NCI-H748 (cell line): ENCODE data around the gene NOX5.
"Not testable (repeated sequence)": the region's sequence is repeated elsewhere in the genome, so short reads cannot be mapped to it uniquely, and the experiment has no call there.

Source experiments
- DNase-seq: peaks from one replicate; lab custom pipeline; 2025; ENCODE audit not compliant: unreplicated experiment; lab: John Stamatoyannopoulos, UW

The NOX5 gene

DNA sequence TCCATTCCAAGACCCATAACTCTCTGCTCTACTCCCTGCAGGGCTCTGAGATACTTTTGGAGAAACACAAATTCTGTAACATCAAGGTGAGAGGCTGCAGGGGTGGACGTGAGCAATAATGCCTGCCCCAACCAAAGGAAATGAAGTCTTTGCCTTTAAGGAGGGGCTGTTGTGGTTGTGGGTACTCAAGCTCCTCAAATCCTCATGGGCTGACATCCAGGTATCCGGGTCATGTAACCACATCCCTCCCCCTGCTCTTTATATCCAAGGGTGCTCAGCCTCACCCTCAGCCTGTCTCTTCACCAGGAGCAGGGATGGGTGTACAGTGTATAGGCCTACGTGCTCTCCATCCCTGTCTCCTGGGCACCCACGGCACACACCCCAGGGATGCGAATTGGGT, 32.3 kb downstream of the NOX5 start:
- no peak for DNase-seq

DNA sequence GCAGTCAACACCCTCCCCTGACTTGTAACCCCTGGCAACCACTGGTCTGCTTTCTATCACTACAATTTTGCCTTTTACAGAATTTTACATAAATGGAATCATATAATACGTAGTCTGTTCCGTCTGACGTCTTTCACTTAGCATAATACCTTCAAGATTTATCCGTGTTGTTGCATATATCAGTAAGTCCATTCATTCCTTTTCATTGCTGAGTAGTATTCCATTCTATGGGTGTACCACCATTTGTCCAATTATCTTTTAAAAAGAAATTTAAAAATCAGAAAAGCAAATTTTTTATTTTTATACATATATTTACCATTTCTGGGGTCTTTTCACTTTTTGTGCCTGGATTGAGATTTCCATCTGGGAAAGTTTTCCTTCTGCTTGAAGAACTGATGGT, 35.5 kb downstream of the NOX5 start:
- no peak for DNase-seq

GRCh38 chr15:69055251-69055650, 40.8 kb downstream of the NOX5 start:
- DNase-seq, result no peak

DNA sequence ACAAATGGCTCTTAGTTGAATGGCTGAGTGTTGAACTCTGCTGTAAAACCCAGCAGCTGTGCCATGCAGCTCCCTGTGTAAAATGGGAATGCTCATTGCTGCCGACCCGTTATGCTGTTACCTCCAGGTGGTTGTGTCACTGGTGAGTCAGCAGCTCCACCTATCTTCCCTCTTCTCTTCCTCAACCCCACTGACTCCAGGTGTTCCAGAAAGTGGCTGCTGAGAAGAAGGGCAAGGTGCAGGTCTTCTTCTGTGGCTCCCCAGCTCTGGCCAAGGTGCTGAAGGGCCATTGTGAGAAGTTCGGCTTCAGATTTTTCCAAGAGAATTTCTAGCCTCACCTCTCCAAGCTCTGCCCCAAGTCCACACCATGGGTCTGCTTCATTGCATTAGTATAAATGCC, 41.9 kb downstream of the NOX5 start:
- no peak for DNase-seq

DNA sequence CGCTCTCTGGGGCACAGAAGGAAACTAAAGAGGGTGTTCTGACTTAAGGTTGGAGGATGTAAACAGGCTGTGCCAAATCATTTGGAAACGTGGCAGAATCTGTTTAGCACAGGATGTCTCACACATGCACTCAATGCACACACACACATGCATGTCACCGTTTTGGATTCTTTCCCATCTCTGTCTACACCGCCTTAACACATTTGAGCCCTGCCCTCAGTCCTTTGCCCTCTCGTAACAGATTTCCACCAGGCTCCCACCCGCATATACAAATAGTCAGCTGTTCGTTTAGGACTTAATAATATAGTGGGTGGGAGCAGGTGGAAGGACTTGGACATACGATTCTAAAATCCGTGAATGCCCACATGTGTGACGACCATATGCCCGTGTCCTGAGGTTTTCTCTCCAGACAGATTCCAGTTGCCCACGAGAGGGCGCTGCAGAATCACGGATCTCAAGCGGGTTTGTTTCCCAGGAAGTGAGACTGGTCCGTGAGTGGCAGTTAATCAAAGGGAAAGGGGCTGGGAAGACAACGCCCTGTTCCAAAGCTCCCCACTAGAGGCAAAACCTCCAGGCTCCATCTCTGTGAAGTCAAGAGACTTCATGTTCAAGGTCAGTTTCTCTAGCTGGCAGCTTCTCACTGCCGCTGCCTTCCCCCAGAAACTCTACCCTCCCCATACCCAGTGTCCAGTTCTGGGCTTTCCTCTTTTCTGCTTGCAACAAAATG, 44.5 kb downstream of the NOX5 start:
- DNase-seq, result peak; percentile 88

DNA sequence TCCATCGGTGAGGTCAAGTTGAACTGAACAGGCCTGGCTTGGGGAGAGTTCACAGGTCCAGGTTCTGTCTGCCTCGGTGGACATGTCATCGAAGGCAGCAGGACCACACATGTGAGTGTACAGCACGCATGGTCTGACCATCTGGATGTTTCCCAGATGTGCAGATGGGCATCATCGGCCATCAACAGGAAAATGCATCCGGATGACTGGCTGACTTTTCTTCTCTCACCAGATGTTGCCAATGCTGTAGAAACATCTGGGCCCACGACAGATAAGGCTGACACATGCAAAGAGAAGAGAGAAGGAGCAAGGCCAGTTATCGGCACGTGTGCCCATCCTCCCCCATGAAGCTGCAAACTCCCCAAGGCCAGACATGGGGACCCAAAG, 45.1 kb downstream of the NOX5 start:
- no peak for DNase-seq

DNA sequence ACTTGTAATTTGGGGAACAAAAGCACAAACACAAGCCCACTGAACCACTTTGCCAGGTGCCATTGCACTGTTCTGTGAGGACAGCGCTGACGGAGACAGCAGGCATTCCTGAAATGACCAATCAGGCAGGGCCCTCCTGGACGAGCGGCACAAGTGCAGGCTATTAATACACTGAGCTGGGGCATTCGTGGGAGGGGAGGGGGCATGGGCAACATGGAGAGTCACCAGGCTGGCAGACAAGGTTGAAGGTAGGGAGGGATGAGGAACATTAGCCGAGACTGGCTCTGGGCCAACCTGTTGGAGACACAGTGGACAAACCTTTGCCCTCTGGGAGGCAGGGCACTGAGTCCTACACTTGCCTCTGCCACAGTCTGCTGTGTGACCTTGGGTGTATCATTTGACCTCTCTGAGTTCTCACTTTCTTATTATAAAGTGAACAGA, 45.6 kb downstream of the NOX5 start:
- peak; percentile 11 for DNase-seq

GRCh38 chr15:69060744-69061143, 46.2 kb downstream of the NOX5 start:
- DNase-seq, result no peak

DNA sequence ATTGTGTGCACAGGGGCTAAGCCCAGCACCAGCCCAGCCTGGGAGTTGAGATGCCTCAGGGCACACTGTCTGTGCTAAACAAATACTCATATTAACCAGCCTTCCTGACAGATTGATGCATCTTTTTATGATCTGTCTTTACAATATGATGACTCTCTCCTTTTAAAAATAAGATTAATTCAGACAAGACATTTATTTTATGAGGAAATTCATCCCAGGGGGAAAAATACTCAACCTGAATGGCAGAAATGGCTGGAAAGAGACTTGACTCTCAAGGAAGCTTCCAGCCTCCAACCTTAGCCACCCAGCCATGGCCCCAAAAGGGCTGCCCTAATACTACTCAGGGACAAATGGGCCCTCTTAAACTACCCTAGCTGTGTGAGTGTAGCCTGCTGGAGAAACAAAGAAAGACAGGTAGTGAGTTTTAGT, 46.9 kb downstream of the NOX5 start:
- DNase-seq, result no peak

DNA sequence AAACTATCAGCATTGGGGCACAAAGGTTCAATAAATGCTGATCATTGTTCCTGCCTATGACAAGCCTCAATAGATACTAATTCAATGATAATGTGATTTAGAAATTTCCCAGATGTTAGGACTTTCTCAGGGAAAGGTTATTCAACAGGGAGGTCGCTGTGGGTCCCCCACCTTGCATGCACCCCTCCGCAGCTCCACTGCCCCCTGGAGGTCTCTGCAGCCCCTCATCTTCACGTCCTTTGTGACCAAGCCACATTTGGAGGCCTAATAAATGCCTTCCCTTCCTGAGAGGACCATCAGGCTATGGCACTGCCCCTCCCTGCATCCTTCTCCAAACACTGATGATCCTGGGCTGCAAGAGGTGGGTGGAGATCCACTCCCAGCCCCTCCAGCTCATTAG, 50.2 kb downstream of the NOX5 start:
- no peak for DNase-seq

- DNase-seq, result no peak
These were observed 51.8 kb downstream of the NOX5 start for GRCh38 chr15:69066007-69066995.

- no peak for DNase-seq
These were observed 52.8 kb downstream of the NOX5 start for GRCh38 chr15:69067296-69067695.

- DNase-seq, result no peak
These were observed 53.7 kb downstream of the NOX5 start for GRCh38 chr15:69068157-69068556.

- not testable (repeated sequence) for DNase-seq
These were observed 54.8 kb downstream of the NOX5 start for GRCh38 chr15:69069290-69069689.

DNA sequence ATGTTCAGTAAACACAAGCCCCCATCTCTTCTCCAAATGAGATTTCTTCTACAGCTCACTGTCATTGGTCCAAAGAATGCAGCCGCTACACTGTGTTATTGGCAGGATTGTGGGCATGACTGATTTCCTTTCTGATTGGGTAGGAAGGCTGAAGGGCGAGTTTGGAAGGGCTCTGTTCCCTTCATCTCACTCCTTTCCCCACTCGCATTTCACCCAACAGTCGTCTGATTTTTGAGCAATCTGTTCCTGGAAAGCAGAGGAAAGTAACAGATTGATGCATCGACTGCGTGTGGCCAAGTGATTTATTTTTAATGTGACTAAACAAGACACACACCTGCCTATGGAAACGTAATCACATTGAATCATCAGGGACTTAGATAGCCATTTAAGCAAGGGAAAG, 55.5 kb downstream of the NOX5 start:
- no peak for DNase-seq

GRCh38 chr15:69070396-69070795, 55.9 kb downstream of the NOX5 start:
- no peak for DNase-seq

DNA sequence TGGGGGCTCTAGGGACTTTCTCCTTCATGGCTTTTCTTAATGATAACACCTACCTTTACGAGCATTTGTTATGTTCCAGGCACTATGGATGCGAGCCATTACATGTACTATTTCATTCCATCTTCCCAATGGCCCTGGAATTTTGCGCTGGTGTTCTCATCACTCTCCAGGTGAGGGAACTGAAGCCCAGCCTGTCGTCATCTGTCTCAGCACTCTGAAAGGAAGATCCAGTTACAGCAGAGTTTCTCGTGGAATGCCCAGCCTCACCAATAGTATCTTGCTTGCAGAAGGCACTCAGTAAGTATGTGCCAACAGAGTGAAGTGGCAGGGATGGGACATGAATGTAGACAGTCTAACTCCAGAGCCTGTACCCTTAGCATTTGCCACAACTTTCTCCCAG, 56.8 kb downstream of the NOX5 start:
- no peak for DNase-seq

- DNase-seq, result no peak
These were observed 58.4 kb downstream of the NOX5 start for GRCh38 chr15:69072906-69073305.

- DNase-seq, result peak; percentile 70
These were observed 59.7 kb downstream of the NOX5 start for GRCh38 chr15:69074001-69074842.

DNA sequence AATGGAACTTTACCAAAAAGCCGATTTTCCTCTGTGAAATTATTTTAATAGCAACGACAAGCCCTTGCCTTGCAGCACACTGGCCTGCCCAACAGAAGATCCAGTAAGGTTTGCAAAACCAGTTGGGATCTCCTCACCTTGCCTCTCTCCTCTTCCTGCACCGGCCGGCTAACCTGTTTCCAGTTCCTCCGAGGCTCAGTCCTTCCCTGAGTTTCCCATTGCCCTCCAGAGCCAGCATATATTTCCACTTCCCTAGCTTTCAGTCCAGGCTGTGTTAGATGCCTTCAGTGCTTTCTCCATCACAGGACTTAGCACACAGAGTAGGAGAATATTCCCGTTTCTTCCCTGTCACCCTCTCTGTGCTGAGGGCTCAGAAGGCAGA, 60.3 kb downstream of the NOX5 start:
- DNase-seq, result no peak

DNA sequence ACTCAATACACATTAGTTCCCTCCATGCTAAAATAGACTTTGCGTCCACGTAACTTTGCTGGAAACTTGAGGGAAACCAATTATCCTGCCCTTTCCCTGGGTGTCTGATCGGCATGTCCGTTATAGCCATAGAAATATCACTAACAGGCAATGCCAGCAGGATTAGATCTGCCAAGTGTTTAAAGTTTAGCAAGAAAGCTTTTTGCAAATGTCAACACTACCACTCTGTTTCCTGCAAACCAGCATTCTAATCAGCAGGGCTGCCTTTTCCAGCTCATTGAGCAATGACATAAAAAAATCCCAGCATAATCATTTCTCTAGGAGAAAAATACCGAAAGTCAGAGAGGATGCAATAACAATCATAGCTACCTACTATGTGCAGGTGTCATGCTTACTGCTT, 60.9 kb downstream of the NOX5 start:
- no peak for DNase-seq
